Sigmoid colon (tissue), 3 donors: Measurements from ENCODE around the gene HOXA5.

Source experiments
- POLR2A ChIP-seq, 2 donors: fragments of 450-650 bp; IDR thresholded peaks; one replicate each; pipeline ENCODE4 v1.6.1; 2016; ENCODE audit warnings: antibody characterized with exemption in 2 of 2, mild to moderate bottlenecking in 2 of 2, moderate library complexity in 2 of 2
- TF ChIP-seq, protein P1 (sequence below), 4 experiments: fragments of 450-650 bp in 3 of 4; fragments of 200-600 bp in 1 of 4; IDR thresholded peaks; one replicate each; pipeline ENCODE4 v1.5.1; 2016 to 2019; ENCODE audit warnings: antibody characterized with exemption in 4 of 4, mild to moderate bottlenecking in 3 of 4, moderate library complexity in 2 of 4

DNA sequence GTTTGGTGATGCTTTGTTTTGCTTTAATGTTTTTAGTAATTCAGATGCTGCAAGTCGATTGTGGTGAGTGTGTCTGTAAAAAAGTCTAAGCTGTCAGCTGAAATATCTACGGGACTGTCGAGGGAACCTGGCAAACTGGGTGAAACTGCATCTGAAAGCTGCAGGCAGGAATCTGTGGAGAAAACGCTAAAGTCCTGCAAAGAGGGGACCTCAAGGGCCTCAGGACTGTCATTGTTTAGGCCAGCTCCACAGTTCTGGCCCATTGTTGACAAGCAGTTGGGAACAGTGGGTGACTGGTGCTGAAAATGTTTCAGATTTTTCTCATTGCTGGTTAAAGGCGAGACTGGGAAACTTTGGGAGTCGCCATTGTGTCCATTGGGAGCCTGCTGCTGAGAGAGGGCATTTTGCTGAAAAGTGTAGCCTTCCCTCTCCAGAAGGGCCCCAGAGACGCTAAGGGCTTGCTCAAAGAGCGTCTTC, 42.7 kb downstream of the HOXA5 start:
- TF ChIP-seq, protein P1, sequence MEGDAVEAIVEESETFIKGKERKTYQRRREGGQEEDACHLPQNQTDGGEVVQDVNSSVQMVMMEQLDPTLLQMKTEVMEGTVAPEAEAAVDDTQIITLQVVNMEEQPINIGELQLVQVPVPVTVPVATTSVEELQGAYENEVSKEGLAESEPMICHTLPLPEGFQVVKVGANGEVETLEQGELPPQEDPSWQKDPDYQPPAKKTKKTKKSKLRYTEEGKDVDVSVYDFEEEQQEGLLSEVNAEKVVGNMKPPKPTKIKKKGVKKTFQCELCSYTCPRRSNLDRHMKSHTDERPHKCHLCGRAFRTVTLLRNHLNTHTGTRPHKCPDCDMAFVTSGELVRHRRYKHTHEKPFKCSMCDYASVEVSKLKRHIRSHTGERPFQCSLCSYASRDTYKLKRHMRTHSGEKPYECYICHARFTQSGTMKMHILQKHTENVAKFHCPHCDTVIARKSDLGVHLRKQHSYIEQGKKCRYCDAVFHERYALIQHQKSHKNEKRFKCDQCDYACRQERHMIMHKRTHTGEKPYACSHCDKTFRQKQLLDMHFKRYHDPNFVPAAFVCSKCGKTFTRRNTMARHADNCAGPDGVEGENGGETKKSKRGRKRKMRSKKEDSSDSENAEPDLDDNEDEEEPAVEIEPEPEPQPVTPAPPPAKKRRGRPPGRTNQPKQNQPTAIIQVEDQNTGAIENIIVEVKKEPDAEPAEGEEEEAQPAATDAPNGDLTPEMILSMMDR (IDR thresholded peaks at IDR 0.05): no peak
- TF ChIP-seq POLR2A (IDR thresholded peaks at IDR 0.05): no peak
